Bronchial epithelial cell (primary cell): ENCODE data around the gene HNRNPA1L2. TPM values are rescaled to one million over a fixed set of nuclear protein-coding genes. Genes with fewer than 3 reads are reported as not detected.
"Not testable (repeated sequence)": the region's sequence is repeated elsewhere in the genome, so short reads cannot be mapped to it uniquely, and the experiment has no call there.

Source experiments
- DNase-seq: peaks from one replicate; pipeline ENCODE4 v3.0.0-alpha.2; 2010; ENCODE audit warnings: low read depth
- FAIRE-seq: peaks from 2 replicates; lab custom pipeline; 2011; peaks lifted over from hg19 to GRCh38; lab: Jason Lieb, UNC
- H3K27me3 ChIP-seq: 2 replicates; pipeline ENCODE4 v1.5.1; 2011; ENCODE audit warnings: low read length; ENCODE audit not compliant: control insufficient read depth, insufficient read depth
- H3K36me3 ChIP-seq: 2 replicates; pipeline ENCODE4 v1.5.1; 2011; ENCODE audit warnings: low read length; ENCODE audit not compliant: control insufficient read depth, insufficient read depth
- H3K4me3 ChIP-seq: 2 replicates; pipeline ENCODE4 v1.5.1; 2011; ENCODE audit warnings: mild to moderate bottlenecking, low read depth, low read length, control low read depth
- CTCF ChIP-seq: IDR thresholded peaks from 2 replicates; pipeline ENCODE4 v1.5.1; 2011; ENCODE audit warnings: mild to moderate bottlenecking, moderate library complexity, low read length, control low read depth, inconsistent platforms; ENCODE audit not compliant: insufficient read depth, severe bottlenecking
- total RNA-seq: library from RNA; depleted of rRNA; stranded (reverse); fragments of >200 nt; gene quantifications from 2 replicates; pipeline ENCODE4 v1.2.1, GENCODE V29; 2014

HNRNPA1L2 gene
- total RNA-seq, 1 donor from 2014 or later, result 3.7 TPM

GRCh38 chr13:52600666-52601065, 41.6 kb upstream of the HNRNPA1L2 start:
- no peak for DNase-seq

GRCh38 chr13:52603316-52603715, 38.9 kb upstream of the HNRNPA1L2 start:
- not testable (repeated sequence) for H3K4me3 ChIP-seq, H3K36me3 ChIP-seq, H3K27me3 ChIP-seq, DNase-seq
- peak; percentile 7 for FAIRE-seq

More at GRCh38 chr13:52600666-52601065, 41.6 kb upstream of the HNRNPA1L2 start:
- Histone ChIP-seq H3K27me3 (no peaks in the 10 kb centered on the region), H3K36me3 (no peaks in the 10 kb centered on the region), H3K4me3 (peak overlapping the region; percentile 56)
- no peak for FAIRE-seq
- no peak for TF ChIP-seq CTCF

GRCh38 chr13:52606126-52606525, 36.1 kb upstream of the HNRNPA1L2 start:
- H3K4me3 ChIP-seq, H3K27me3 ChIP-seq, H3K36me3 ChIP-seq, FAIRE-seq: not testable (repeated sequence)
- DNase-seq, result peak; percentile 25

- not testable (repeated sequence) for H3K27me3 ChIP-seq, FAIRE-seq, H3K36me3 ChIP-seq, H3K4me3 ChIP-seq
- peak; percentile 68 for DNase-seq
Observed at GRCh38 chr13:52606795-52607194, 35.4 kb upstream of the HNRNPA1L2 start.

GRCh38 chr13:52608184-52608583, 34.0 kb upstream of the HNRNPA1L2 start:
- FAIRE-seq, result not testable (repeated sequence)

GRCh38 chr13:52609013-52609606, 33.1 kb upstream of the HNRNPA1L2 start:
- DNase-seq, result peak; percentile 32
- H3K27me3 ChIP-seq, H3K36me3 ChIP-seq, H3K4me3 ChIP-seq, FAIRE-seq: not testable (repeated sequence)
- TF ChIP-seq CTCF, result peak; percentile 47

More at GRCh38 chr13:52608184-52608583, 34.0 kb upstream of the HNRNPA1L2 start:
- DNase-seq, H3K27me3 ChIP-seq, H3K4me3 ChIP-seq, H3K36me3 ChIP-seq: not testable (repeated sequence)

- H3K4me3 ChIP-seq, H3K36me3 ChIP-seq, FAIRE-seq, H3K27me3 ChIP-seq, DNase-seq: not testable (repeated sequence)
Observed at GRCh38 chr13:52610158-52610557, 32.1 kb upstream of the HNRNPA1L2 start.

GRCh38 chr13:52615134-52615801, 27.0 kb upstream of the HNRNPA1L2 start:
- DNase-seq (no peak), FAIRE-seq (no peak)
- H3K36me3 ChIP-seq, result no peaks in the 10 kb centered on the region
- H3K27me3 ChIP-seq, result no peaks in the 10 kb centered on the region
- H3K4me3 ChIP-seq, result no peak overlapping the region
- TF ChIP-seq CTCF, result no peak
